Stimulated activated naive CD4-positive, alpha-beta T cell treated with Interleukin-2 at 50 U/mL for 16 hours (primary cell): ENCODE results near the gene CLIC6.

Experiments used
- DNase-seq: peaks from one replicate; lab custom pipeline; 2025; lab: John Stamatoyannopoulos, UW

CLIC6 gene

DNA sequence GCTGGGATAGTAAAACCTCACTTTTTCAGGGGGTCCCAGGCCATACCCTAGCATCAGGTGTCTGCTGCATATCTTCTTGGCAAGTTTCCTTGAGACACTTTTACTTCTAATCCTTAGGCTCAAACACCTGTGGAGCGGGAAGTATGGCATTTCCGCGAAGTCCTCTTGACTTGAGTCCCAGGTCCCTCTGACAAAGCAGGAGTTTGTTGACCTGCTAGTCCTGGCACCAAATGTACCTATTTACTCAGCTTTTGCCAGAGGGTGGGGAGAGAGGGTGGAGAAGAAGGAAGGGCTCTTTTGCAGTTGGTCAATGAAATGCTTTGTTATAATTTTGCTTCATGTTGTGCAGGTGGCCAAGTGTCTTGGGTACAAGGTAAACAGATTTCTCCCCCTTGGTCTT, 59.7 kb downstream of the CLIC6 start:
- DNase-seq = no peak

DNA sequence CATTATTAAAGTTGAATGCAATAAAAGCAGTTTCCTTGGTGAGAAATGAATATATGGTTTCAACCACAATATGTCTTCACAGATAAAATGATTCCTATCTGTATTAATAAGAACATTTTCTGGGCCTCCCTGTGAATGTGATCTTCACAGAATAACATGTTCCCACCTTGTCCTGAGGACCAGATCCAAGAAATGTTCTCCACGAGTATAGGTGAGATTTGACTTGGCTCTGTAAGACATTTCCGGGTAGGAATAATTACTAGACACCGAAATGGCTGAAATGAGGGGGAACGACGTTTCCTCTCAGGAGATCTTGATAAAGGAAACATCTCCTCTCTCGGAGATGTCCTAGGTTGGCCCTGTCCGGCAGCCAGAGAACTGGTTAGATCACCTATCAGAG, 61.4 kb downstream of the CLIC6 start:
- no peak for DNase-seq

DNA sequence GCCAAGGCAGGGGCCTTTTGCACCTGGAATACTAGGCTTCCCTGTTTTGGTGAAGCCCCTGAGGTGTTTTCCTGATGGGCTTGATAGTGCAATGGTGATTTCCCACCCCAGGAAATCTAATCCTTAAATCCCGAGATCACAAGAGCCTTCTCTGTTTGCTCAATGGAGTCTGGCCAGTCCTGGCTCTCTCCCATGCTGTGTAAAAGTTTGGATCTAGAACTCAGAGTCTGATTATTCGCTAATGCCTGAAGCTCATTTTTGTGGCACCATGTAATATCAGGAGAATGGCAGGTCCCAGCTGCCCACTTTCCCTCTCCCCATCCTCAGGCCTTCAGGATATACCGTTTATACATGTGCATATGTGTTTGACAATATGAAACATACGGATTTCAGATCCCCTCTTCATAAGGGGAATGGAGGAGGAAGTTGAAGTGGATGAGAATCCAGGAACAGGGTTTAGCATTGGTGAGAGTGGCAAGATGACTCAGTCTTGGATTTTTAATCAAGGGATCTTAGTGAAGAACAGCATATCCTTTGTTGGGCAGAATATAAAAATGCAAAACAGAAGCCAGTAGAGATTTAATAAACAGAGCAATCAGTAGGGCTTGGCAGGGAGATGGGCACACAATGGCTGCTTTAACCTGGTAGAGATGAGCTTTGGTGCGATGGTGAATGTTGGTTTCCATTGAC, 62.1 kb downstream of the CLIC6 start:
- no peak for DNase-seq

DNA sequence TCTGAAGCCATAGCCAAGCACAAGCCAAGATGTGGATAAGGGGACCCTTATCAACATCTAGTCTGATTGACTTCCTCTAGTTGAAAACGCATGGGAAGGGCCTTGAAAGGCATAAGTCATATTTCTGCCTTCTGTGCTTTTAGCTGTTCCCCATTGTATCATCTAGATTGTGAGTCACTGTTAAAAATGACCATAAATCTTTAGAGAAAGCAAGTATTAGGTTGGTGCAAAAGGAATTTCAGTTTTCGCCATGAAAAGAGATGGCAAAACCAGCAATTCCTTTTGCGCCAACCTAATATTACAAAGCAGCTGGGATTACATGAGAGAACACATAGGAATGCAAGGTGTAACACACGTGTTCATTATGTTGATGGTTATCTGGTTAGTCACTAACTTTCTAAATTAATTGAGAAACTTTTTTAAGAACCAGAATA, 63.6 kb downstream of the CLIC6 start:
- DNase-seq = no peak

DNA sequence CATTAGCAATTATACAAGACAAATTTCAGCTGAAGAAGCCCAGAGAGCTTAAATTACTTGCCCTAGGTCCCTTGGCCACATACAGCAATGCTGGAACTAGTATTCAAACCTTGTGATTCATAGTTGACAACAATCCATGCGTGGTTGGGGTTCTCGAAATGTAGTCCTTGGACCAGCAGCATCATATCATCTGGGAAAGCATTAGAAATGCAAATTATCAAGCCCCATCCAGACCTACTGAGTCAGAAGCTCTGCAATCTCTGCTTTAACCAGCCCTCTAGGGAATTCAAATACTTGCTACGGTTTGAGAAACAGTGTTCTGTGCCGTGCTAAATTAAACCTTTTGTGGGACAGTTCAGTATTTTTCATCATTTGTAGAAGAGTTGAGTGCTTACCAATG, 65.1 kb downstream of the CLIC6 start:
- DNase-seq = no peak

DNA sequence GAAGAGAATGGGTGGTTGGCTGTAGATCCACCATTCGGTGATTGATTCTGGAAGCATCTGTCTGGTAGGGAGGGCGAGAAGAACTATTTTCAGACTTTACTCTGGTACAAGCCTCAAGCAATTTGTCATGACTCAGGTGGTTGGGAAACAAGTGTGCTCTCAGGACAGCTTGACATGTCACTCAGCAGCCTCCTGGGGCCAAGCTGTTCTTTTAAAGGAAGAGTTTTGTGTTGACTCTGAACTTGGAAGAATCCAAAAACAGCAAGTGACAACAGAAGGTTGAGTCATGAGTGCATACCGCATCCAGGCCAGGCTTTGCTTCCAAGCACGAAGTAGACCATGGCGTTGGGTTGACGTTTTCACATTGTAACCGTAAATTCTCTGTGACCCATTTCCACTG, 65.9 kb downstream of the CLIC6 start:
- no peak for DNase-seq

DNA sequence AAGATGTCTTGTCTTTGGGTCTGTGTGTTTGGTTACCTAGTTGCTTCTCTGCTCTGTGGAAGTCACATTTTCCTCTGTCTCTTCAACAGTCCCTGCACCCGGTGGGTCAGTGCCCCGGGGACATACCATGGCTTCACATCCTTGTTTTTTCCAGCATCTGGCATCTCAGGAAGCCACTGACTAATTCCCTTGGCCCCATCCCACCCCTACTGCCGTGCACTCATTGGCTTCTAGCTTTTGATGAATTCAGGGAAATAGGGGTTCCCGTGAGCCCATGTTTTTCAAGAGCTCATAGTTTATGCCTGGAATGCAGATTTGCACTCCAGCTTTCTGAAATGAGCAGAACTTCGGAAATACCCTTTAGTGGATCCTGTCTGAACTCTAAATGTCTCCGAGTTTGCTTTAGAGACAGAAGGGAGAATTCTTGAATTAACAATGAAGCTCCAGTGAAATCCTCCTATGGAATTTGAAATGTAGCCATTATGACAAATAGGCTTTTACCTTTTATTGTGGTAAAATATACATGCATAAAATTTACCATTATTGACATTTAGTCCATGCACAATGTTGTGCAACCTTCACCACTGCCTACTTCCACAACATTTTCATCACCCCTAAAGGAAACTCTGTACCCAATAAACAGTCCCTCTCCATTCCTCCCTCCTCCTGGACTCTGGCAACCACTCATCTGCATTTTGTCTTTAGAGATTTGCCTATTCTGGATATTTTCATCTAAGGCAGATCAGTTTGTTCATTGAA, 67.5 kb downstream of the CLIC6 start:
- no peak for DNase-seq

DNA sequence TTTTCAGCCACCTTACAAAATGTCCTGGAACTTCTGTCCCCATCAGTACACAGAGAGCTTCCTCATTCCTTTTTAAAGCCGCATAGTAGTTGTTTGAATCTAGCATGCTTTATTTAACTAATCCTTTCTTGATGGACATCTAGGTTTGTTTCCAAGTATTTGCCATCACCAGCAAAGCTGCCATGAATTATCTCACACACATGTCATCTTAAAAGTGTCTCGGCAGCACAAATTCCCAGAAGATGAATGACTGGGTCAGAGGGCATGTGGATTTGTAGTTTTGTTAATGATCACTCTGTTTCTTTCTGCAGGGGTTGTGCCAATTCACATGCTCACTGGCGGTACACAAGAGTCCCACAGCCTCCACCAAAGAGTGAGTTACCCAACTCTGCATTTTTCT, 68.3 kb downstream of the CLIC6 start:
- no peak for DNase-seq

DNA sequence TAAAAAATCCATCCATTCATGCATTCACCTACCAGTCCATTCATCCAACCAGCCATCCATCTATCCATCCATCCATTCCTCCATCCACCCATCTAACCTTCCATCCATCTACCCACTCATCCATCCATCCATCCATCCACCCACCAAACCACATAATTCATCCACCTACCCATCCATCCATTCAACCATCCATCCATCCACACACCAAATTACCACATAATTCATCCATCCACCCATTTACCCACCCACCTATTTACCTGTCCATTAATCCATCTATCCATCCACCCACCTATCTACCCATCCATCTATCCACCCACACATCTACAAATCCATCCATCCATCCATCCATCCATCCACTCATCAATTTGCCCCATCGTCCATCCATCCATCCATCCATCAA, 71.4 kb downstream of the CLIC6 start:
- DNase-seq = no peak

DNA sequence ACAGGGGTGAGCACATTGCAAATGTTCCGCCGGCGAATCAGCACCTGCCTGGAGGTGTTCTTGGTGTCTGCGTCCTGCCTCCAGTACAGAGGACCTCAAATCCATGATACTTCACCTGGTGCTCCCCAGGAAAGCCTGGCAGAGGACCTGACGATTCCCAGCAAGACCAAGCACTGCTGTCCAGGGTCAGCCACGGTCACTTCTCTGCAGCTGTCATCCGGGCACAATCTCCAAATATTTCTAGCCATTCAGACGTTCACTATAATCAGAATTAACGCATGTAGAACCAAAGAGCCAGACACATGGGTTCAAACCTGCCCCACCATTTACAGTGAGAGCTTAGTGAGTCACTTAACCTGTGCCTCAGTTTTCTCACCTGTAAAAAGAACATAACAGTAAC, 74.5 kb downstream of the CLIC6 start:
- DNase-seq = no peak

DNA sequence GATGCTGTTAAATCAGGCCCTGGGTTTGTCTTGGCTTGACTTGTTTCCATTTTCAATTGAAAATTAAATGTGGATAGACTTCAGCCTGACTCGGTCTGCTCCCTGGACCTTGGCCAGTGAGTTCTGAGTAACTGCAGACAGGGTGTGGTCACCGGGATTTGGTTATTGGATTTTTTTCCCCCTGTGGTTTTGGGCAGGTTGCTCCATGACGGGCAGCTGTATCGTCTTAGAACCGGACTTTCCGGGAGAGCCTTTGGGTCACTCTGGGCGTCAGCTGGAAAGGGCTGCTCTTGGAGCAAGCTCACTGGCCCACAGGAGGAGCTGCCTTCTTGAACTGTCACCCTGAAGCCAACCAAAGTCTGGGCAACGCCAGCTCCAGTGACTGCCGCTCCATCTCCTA, 75.0 kb downstream of the CLIC6 start:
- no peak for DNase-seq

DNA sequence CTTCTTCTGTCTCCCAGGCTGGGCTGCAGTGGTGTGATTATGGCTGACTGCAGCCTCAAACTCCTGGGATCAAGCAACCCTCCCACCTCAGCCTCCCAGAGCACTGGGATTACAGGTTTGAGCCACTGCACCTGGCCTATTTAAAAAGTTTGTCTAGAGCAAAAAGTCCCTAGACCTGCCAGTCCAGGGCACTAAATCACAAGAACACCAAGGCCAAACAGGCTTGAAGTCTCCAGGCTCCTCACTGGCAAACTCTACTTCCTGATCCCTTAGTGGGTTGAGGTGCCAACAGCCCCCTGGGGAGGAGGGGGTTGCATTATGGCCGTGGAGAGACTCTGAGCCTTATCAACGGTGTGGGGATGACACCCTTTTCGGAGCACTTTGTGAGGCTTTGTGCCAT, 76.0 kb downstream of the CLIC6 start:
- DNase-seq = no peak

DNA sequence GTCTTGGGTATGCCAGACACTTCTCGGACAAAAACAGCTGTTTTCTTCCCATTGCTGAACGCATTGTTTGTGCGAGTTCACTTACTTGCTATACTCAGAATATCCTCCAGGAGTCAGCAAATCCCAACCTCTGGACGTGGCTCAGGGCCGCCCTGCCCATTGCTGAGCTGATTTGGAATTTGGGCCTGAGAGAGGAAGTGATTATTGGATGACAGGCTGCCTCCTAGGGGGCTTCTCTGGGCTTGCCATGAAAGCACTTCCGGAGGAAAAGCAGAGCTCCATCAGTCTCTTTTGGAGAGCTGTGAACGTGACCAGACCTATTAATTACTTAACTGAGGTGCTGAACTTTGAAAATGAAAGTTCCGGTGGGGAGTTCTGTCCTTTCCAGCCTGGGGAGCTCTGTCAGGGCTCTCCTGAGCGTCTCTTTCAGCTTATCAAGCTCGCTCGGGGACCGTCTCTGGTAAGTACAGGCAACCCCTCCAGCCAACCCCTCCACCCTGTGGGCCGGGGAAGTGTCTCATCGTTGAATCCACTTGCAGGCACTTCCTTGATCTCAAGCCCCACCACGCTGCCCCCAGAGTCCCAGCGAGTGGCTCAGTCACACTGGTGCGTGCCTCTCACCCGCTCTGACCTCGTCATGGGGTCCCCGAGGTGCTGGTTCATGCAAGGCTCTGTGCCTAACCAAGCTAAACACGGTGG, 76.9 kb downstream of the CLIC6 start:
- DNase-seq = peak; percentile 28

DNA sequence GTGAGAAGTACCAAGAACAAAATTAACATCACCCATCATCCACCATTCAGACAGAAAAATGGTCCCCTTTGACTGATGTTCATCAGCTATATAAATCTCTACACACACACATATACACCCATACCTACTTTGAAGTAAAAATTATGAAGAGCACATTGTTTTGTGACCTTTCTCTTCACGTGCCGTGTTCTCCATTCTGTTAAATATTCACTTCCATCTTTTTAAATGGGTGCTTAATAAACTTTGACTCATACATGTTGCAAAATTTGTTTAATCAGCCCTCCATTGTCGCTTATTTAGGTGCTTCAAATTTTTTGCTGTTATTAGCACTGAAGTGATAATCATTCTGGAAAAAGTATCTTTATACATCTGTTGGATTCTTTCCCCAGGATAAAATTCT, 80.1 kb downstream of the CLIC6 start:
- DNase-seq = no peak

DNA sequence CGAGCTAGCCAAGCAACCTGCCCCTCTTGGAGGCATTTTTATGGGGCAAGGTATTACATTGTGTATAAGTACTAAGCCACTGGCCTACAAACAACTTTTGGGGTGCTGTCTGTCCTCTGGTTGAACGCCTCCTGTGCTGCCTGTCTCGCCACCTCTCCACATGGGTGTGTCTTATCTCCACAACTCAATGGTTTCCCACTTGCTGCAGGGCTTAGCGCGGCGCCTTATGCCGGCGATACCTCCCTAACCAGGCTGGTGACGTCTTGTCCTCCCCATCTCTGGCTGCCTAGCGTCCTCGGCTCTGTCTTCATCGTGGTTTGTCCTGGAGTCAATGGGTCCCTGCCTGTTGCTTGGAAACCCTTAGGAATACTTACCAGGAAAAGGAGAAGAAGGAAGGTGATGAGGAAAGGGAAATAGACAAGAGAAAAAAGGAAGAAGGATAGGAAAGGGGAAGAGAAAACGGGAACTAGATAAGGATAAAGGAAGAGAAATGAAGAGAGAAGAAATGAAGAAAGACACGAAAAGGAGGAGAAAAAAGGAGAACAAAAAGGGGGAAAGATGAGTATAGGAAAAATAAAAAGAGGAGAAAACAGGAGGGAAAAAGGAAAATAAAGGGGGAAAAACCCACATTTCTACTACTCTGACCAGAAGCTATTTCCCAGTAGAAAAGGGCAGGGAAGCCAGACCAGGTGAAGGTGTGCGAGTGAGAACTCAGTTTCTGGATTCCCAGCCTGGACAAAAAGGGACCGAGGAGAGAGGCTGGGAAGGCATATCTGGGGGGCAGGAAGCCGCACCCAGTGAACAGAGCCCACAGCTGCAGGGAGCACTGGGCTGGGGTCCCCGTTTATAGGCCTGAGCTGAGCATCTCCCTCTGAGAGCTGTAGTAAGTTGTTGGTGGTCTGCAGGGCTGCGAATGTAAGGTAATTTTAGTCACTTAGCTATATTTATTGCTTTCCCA, 86.2 kb downstream of the CLIC6 start:
- no peak for DNase-seq

DNA sequence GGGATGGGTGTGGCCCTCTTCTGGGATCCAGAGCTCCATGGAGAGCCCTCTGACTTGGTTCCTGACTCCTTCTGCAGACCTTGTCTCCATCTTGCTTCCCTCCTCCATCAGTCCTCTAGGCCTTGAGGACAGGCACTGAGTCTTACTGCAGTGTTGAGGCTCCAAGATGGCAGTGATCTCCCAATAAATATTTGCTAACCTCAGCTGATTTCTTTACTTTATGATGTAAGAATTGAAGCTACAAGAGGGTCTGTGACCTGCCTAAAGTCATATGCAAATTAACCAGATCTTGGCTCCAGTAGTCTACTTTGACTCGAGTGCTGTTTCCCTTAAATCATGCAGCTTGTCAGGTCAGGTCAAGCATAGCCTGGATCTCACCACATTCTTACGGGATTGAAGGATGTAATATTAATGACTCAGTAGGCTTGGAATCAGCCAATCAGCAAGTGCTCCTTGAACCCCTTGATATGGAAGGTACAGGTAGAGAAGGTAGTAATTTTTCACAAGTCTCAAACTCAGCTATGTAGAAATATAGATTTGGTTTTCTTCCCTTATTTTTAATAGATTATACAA, 93.0 kb downstream of the CLIC6 start:
- no peak for DNase-seq

DNA sequence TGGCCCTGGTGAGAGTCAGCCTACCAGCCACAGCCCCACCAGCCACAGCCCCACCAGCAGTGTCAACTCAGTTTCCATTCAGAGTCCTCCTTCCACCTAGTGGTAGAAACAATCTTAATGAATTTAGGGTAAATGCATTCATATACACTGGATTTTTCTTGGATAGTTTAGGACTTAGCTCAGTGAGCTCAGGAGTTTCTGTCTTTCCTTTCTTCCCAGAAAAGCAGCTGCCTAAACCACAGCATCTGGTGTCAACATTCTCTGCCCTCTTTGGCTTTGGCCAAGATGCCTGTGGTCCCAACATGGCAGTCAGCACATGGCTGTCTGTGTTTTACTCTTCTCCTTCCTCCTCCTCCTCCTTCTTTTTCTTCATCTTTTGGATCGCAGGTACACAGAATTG, 94.0 kb downstream of the CLIC6 start:
- DNase-seq = no peak

DNA sequence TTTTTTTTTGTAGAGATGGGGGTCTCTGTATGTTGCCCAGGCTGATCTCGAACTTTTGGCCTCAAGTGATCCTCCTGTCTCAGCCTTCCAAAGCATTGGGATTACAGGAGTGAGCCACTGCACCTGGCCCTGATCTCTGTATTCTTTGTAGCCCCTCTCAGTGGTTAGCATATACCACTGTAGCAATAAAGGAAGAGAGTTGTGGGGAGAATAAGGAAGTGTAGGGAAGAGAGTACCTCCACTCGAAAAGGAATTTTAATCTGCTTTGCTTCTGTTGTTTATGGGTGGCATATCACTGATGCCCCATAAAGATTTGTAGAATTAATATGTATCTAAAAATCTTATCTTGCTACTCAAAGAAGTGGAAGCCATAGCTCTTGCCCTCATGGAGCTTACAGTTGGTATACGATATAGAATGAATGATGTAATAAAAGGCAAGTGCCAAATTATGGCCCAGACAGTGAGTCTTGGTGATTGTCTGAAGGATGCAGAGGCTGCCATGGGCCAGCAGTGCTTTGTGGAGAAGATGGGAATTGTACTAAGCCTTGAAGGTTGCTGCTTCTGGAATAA, 96.0 kb downstream of the CLIC6 start:
- no peak for DNase-seq

DNA sequence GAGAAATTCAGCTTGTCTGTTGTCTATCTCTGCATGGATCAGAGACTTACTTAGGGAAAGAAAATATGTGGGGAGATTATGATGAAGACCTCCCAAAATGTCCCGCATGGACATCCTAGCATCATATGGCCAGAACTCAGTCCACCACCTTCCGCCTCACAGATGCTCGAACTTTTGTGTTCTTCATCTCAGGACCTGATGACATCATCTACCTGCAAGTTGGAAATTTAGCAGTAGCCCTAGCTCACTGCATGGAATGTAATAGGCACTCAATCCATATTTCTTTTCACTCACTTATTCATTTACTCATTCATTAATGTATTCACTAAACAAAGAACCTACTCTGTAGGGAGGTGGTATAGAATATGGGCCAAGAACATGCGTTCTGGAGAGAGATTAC, 96.8 kb downstream of the CLIC6 start:
- DNase-seq = no peak

DNA sequence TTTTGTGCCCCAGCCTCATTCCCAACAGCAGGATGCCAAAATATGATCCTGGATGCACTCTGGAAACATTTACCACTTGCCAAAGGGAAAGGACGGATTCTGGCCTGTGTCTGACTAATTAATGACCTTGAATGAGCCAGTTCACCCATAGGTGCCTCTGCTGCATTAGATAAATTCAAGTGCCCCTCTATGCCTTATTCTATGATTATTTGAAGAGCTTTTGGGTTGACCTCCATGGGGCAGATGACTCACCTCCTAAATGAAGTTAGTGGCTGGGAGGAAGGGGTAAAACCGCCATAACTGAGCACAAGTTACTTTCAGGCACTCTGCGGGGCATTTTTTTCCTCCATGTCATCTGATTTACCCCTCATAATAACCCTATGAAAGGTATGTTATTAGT, 98.1 kb downstream of the CLIC6 start:
- DNase-seq = no peak
